Measurements from ENCODE around the gene FEM1B.

Gene FEM1B

DNA sequence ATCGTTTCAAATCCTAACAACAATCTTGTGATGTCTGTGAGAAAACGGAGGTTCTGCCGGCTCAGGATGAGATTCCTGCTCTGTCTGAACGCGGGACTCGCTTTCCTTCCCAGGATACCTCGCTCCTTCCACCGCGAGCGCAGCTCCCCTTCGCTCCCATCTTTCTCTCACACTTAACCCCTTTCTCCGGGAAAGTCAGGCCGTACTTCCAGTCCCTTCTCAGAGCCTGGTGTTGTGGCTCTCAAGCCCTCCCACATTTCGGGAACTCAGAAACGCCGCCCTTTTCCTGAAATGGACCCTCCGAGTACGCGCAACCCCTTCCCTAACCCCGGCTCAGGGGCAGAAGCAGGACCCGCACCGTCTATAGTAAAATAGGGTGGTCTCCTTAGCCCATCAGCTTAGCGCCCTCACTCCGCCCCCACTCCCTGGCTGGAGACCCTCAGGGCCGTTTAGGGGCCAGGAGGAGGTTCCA, 378 bp upstream of the FEM1B start:
- DNase-seq, result no peak
- no peaks in the 10 kb centered on the region for H4K20me1 ChIP-seq (ENCODE audit: insufficient read depth, low read length)
- H2AFZ ChIP-seq (ENCODE audit: low read length), result peak overlapping the region; percentile 91
- no peaks in the 10 kb centered on the region for H3K9me2 ChIP-seq (replicated peaks; ENCODE audit: insufficient read depth, low read length)
- H3K79me2 ChIP-seq (ENCODE audit: low read length), result peaks cover 71% of the 10 kb centered on the region
- peak overlapping the region; percentile 93 for H3K4me2 ChIP-seq (ENCODE audit: low read depth, low read length)
- TF ChIP-seq EZH2 (optimal IDR thresholded peaks at IDR 0.05; ENCODE audit: low read depth, low read length) (no peak), EZH2phosphoT487 (IDR thresholded peaks at IDR 0.05; ENCODE audit: low read length) (no peak)
- TF ChIP-seq, protein P1, sequence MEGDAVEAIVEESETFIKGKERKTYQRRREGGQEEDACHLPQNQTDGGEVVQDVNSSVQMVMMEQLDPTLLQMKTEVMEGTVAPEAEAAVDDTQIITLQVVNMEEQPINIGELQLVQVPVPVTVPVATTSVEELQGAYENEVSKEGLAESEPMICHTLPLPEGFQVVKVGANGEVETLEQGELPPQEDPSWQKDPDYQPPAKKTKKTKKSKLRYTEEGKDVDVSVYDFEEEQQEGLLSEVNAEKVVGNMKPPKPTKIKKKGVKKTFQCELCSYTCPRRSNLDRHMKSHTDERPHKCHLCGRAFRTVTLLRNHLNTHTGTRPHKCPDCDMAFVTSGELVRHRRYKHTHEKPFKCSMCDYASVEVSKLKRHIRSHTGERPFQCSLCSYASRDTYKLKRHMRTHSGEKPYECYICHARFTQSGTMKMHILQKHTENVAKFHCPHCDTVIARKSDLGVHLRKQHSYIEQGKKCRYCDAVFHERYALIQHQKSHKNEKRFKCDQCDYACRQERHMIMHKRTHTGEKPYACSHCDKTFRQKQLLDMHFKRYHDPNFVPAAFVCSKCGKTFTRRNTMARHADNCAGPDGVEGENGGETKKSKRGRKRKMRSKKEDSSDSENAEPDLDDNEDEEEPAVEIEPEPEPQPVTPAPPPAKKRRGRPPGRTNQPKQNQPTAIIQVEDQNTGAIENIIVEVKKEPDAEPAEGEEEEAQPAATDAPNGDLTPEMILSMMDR (IDR thresholded peaks at IDR 0.05; ENCODE audit: low read length), result no peak
- H3K4me1 ChIP-seq (ENCODE audit: low read length), result 0 out of 2 replicates have a peak, but pooled peaks cover 9% of the 10 kb centered on the region
- H3K9me3 ChIP-seq (replicated peaks; ENCODE audit: insufficient read depth, low read length), result no peaks in the 10 kb centered on the region
- H3K27me3 ChIP-seq (replicated peaks; ENCODE audit: insufficient read depth, low read length), result no peaks in the 10 kb centered on the region
- peak overlapping the region; percentile 84 for H3K4me3 ChIP-seq (ENCODE audit: low read length)
- peak overlapping the region; percentile 93 for H3K27ac ChIP-seq (ENCODE audit: low read length)
- H3K9ac ChIP-seq (ENCODE audit: low read length), result peak overlapping the region; percentile 93
- H3F3A ChIP-seq (ENCODE audit: insufficient read depth, low read length), result peaks cover 42% of the 10 kb centered on the region
- H3K36me3 ChIP-seq (replicated peaks; ENCODE audit: insufficient read depth, low read length), result no peaks in the 10 kb centered on the region; the same call in 1 of the 2 replicates

DNA sequence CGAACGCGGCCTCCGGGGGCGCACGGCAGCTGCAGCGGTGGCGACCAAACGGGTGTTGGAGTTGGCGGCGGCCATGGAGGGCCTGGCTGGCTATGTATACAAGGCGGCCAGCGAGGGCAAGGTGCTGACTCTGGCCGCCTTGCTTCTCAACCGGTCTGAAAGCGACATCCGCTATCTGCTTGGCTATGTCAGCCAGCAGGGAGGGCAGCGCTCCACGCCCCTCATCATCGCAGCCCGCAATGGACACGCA, 725 bp downstream of the FEM1B start:
- H3K27ac ChIP-seq (ENCODE audit: low read length), result peak overlapping the region; percentile 93
- H3K4me1 ChIP-seq (ENCODE audit: low read length), result 0 out of 2 replicates have a peak, but pooled peaks cover 9% of the 10 kb centered on the region
- peaks cover 52% of the 10 kb centered on the region for H3F3A ChIP-seq (ENCODE audit: insufficient read depth, low read length)
- no peaks in the 10 kb centered on the region for H3K27me3 ChIP-seq (replicated peaks; ENCODE audit: insufficient read depth, low read length)
- peak overlapping the region; percentile 32; the same call in 1 of the 2 replicates for H2AFZ ChIP-seq (ENCODE audit: low read length)
- H3K9ac ChIP-seq (ENCODE audit: low read length), result peak overlapping the region; percentile 93
- peak overlapping the region; percentile 84 for H3K4me3 ChIP-seq (ENCODE audit: low read length)
- H3K9me2 ChIP-seq (replicated peaks; ENCODE audit: insufficient read depth, low read length), result no peaks in the 10 kb centered on the region
- H3K36me3 ChIP-seq (replicated peaks; ENCODE audit: insufficient read depth, low read length), result no peaks in the 10 kb centered on the region; the same call in 1 of the 2 replicates
- TF ChIP-seq EZH2phosphoT487 (IDR thresholded peaks at IDR 0.05; ENCODE audit: low read length), result no peak
- TF ChIP-seq, protein P1 (IDR thresholded peaks at IDR 0.05; ENCODE audit: low read length), result peak; percentile 46; the same call in 1 of the 2 replicates
- peak overlapping the region; percentile 98; the same call in 1 of the 2 replicates for H3K4me2 ChIP-seq (ENCODE audit: low read depth, low read length)
- H4K20me1 ChIP-seq (ENCODE audit: insufficient read depth, low read length), result no peaks in the 10 kb centered on the region
- peak; percentile 56 for DNase-seq
- peaks cover 82% of the 10 kb centered on the region for H3K79me2 ChIP-seq (ENCODE audit: low read length)
- H3K9me3 ChIP-seq (replicated peaks; ENCODE audit: insufficient read depth, low read length), result no peaks in the 10 kb centered on the region

DNA sequence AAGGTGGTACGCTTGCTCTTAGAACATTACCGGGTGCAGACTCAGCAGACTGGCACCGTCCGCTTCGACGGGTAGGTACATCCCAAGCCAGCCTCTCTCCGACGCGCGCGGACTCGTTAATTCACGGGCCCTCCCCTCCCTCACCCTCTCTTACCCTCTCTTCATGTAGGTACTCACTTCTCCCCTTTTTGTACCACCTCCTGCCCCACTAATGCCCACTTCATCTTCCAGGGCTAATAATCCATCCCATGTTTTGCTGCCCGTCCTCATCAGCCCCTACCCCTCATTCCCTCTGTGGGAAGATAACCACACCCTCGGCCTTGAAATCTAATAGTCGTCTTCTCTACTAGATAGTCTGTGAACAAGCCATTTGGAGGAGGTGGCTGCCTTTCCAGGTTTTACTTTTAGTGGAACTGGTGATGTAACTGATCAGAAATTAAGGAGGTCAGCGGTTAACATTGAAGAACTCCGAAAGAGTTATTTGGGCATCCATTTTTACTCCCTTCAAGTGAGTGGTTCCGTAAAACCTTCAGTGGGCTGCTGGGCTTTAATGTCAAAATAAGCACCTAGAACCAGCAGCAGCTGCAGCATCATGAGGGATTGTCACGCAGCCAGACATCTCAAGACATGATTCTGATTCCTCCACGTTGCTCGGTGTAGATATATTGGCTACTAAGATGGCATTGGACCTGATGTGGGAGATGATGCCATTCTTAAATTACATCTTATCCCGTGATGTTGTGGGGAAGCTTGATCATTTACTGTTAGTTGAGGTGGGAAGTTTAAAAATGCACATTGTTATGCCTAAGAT, 1.3 kb downstream of the FEM1B start:
- Histone ChIP-seq H4K20me1 (ENCODE audit: insufficient read depth, low read length) (no peaks in the 10 kb centered on the region), H3K4me2 (ENCODE audit: low read depth, low read length) (peak overlapping the region; percentile 98), H3K4me1 (ENCODE audit: low read length) (0 out of 2 replicates have a peak, but pooled peaks cover 9% of the 10 kb centered on the region), H3K4me3 (ENCODE audit: low read length) (peak overlapping the region; percentile 84), H3K9me3 (replicated peaks; ENCODE audit: insufficient read depth, low read length) (no peaks in the 10 kb centered on the region), H3K79me2 (ENCODE audit: low read length) (peaks cover 87% of the 10 kb centered on the region), H2AFZ (ENCODE audit: low read length) (peak overlapping the region; percentile 32; the same call in 1 of the 2 replicates), H3K9ac (ENCODE audit: low read length) (peak overlapping the region; percentile 93), H3K27ac (ENCODE audit: low read length) (peak overlapping the region; percentile 93), H3K27me3 (replicated peaks; ENCODE audit: insufficient read depth, low read length) (no peaks in the 10 kb centered on the region), H3F3A (ENCODE audit: insufficient read depth, low read length) (peaks cover 52% of the 10 kb centered on the region), H3K36me3 (replicated peaks; ENCODE audit: insufficient read depth, low read length) (no peaks in the 10 kb centered on the region; the same call in 1 of the 2 replicates), H3K9me2 (replicated peaks; ENCODE audit: insufficient read depth, low read length) (no peaks in the 10 kb centered on the region)
- DNase-seq, result peak; percentile 47
- TF ChIP-seq, protein P1 (IDR thresholded peaks at IDR 0.05; ENCODE audit: low read length), result no peak
- TF ChIP-seq EZH2 (optimal IDR thresholded peaks at IDR 0.05; ENCODE audit: low read depth, low read length), result no peak
- TF ChIP-seq EZH2phosphoT487 (IDR thresholded peaks at IDR 0.05; ENCODE audit: low read length), result no peak

All from MM.1S (cell line).